HG02571 (cell line): ENCODE measurements around the gene IGFALS.
A peak's percentile ranks its signal among the peaks of the same experiment; 100 is the strongest.

Source experiments
- ATAC-seq: cut with Tn5 transposase; IDR thresholded peaks from one replicate; pipeline ENCODE4 v1.9.1; 2021; ENCODE audit warnings: mild to moderate bottlenecking, moderate library complexity; ENCODE audit not compliant: unreplicated experiment

IGFALS gene

DNA sequence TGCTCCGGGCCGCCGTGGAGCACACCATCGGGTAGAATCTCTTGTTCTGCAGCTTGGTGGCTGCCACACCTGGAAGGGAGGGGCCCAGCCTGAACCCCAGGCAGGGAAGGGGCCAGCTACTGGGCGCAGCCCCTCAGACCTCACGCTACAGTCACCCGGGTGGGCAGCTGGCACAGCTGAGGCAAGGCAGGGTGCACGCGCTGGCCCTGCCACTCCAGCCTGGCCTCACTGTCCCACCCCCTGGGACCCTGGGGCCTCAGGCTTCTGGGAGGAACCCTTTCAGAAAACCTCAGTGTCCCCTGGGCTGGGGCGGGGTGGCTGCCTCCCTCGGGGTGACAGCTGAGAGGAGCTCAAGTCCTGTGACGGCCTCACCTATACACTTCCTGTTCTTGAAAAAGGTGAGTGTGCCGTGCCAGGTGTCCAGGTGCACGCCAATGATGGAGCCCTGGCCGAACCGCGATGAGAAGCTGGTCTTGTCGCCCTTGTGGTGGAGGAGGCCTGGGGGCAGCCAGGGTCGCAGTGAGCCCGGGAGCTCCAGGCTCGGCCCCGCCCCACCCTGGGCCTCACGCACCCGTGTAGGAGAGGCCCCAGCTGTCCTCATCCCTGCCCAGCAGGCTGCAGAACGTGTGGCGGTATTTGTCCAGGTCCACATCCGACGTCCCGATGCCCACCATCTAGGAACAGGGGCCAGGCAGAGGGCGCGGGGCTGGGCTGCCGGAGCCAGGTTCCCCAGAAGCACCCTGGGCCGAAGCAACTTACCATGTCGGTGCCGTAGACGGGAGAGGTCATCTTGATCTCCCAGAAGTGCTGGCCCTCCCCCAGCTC is 15.9 kb downstream of the IGFALS start:
- no peak for ATAC-seq

DNA sequence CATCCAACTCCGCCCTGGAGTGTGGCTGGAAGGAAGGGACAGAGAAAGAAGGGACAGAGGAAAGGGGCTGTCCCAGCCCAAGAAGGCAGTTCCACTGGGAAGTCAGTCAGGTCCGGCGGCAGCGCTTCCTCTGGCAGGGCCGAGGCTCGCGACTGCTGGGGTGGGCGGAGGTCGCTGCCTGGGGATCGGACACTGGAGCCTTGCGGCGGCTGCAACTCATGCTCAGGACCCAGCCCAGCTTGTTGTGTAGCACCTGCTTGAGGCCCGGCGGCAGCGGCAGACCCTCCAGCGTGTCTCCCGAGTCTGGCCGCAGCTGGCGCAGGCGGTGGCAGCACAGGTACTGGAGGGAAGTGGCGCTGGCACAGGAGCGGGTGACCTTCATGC is 16.5 kb downstream of the IGFALS start:
- ATAC-seq, result no peak

DNA sequence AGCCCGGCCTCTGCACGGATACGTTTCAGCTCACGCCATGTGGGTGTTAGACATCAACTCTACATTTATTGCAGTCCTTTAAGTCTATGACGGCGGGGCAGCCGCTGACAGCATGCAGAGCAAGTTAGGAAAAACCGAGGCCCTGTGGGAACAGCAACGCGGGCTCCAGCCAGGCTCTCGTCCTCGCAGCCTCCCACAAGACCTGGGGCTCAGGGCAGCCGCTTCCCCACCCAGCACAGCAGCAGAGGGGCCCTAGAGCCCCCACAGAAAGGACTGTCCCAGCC is 16.9 kb downstream of the IGFALS start:
- no peak for ATAC-seq

DNA sequence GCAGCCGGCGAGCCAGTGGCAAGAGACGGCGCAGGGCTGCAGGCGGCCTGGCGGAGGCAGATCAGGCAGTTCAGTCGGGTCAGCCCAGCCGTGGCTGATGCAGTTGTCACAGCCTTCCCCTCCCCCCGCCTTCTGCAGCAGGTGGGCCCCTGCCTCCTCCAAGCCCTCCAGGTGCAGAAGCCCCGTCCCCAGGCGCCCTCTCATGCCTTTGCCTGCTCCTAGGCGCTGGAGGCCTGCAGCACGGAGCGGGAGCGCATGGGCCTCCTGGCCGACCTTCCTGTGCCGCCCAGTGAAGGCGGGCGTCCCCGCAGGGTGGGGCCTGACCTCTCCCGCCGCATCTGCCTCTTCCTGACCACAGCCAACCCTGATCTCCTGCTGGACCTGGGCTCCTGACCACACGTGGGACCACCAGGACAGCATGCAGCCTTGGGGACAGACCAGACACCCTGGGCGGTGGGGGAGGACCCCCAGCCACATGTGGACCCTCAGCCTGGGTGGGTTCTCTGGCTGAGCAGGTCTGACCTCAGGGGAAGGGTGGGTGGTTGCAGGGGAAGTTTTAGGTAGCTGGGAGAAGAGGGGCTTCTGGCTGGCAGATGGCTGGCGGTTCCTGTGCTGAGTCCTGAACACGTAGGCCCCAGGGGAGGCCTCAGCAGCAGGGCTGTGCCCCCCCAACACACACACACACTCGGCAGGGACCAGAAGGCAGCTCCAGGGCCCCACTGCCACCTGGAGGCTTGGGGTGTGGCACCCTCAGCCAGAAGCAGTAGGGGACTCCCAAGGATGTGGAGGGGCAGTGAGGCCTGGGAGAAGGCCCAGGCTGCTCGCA is 17.4 kb downstream of the IGFALS start:
- ATAC-seq, result no peak

DNA sequence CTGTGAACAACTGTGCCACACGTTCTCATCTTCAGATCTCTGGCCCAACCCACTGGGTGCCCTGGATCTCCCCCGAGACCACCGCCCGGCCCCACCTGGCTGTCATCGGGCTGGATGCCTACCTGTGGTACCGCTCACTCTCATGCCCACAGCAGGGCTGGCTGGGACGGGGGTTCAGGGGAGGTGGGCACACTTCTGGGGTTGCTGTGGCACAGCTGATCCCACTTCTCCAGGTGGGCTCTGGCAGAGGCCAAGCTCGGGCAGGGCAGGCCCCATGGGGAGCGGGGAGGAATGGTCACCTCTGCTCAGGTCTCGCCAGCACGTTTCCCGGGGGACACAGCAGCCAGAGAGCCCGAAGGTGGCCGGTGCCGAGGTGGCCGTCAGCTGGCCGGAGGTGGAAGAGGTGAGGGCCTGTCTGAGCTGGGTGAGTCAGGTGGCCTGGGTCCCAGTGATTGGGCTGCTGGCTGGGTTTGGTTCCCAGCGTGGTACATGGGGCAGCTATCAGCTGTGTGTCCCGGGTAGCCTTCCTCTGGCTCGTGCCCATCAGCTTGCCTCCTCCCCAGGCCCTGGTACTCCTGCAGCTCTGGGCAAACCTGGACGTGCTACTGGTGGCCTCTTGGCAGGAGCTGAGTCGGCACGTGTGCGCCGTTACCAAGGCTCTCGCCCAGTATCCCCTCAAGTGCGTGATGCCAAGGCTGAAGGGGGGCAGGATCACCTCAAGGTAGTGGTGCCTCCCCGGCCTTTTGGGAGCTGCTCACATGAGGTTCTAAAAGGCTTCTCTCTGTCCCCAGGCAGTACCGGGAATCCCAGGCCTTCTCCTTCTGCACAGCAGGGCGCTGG is 18.3 kb downstream of the IGFALS start:
- no peak for ATAC-seq

DNA sequence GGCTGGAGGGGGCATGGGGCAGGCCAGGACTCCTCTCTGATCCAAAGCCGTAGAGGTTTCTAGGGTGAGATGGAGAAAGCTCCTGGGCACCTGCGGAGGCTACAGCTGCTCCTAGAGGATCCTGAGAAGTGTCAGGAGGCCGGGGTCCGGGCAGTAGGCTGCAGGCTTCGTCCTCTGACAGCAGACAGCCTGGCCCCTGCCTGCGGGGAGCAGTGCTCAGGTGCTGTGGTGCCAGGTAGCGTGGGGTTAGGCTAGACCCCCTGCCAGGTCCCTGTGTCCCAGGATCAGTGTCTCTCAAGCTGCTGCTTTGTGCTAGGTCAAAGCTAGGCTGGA is 19.1 kb downstream of the IGFALS start:
- no peak for ATAC-seq

DNA sequence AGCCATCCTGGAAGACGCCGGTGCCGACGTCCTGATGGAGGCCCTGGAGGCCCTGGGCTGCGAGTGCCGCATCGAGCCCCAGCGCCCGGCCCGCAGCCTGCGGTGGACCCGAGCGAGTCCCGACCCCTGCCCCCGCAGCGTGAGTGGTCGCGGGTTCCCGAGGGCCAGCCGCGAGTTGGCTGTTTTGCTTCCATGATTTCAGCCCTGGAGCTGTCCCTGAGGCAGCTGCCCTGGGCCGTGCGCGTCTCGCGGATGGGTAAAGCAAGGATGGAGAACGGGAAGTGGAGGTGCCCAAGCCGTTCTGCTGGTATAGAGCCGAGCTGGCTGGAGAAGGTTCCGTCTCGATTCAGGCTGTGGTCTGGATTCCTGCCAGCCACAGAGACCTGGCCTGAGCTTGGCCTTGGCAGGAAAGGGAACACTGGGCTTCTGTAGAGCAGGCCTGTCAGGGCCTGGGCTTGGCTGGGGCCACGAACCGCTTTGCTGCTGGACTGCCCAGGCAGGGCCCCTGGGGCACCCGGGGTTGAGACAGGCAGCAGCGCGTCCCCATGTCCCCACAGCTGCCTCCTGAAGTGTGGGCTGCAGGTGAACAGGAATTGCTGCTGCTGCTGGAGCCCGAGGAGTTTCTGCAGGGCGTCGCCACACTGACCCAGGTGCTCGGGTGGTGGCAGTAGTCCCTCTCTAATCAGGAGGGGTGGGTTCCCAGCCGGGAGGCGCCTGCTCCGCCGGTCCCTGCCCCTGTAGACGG is 19.6 kb downstream of the IGFALS start:
- ATAC-seq, result no peak

DNA sequence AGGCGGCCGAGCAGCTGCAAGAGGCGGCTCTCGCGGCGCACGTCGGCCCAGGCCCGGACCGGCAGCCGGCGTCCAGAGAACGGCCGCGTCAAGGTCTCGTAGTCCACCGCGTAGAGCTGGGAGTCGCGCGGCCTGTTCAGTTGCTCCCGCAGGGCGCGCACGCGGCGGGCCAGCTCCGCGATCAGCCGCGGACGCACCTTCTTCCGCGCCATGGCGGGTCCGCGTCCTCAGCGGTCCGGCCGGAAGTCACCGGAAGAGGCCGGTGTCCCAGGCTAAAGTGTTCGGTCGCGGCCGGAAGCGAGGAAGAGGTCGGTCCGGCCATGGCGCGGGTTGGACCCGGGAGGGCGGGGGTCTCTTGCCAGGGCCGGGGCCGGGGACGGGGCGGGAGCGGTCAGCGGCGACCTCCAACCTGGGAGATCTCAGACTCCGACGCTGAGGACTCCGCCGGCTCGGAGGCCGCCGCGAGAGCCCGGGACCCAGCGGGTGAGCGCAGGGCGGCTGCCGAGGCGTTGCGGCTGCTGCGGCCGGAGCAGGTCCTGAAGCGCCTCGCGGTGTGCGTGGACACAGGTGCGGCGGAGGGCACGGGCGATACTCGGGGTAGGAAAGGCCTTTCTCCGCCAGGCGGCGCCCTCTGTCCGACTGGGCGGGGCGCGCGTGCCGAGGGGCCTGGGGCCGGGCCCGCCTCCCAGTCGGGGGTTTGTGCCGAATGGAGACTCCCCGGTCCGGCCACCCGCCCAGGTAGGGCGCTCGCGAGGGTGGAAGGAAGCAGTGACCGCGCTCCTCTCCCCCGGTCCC is 20.4 kb downstream of the IGFALS start, which contains the start of gene MRPS34:
TSS of gene MRPS34 (minus strand) at position 227 of the 795 bp plus-strand sequence. CDS start at position 212, 15 bp downstream.
- ATAC-seq, result peak; percentile 35

DNA sequence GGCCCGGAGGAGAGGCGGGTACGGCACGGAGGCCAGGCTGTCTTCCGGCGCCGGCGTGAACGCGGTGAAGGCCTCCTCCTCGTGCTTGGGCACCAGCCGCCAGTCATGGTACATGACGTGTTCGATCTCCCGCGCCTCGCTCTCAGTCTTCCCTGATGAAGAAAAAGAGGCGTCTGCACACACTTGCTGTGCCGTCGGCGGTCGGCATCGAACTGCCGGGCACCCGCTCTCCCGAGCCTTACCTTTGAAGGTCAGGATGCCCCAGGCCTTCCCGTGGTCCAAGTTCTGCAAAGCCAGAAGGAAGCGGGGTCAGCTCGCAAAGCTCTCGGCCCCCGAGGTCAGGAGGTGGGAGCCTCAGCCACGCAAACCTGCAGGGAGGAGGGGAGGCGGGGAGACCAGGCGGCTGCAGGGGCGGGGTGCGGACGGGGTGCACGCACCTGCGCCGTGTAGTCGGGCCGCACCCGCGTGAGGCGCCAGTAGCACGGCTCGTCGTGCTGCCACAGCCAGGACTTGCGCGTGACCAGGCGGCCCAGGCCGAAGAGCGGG is 21.1 kb downstream of the IGFALS start, which contains the start of gene EME2:
TSS of gene EME2 (plus strand) at position 449 of the 546 bp plus-strand sequence. CDS start 418 bp downstream, outside the sequence.
- ATAC-seq, result peak; percentile 1

DNA sequence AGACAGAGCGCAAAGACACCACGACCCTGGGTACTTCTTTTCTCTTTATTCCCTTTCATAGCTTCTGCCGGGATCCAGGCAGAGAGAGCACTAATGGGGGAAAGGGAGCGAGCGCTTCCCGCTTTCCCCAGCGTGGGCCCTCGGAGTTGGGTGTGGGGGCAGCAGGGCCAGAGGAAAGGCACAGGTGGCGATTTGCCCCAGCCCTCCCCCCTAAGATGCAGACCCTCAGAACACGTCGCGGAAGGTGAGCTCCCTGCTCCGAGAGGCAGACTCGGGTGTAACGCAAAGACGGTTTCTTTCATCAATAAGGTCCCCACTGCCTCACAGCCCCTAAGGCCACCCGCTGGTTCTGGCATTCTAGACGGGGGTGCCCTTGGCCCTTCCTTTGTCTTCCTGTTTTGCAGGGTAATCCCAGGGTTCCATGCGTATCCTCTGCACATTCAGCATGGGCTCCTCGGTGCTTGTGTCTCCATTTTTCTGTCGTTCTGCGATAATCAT is 21.6 kb downstream of the IGFALS start:
- no peak for ATAC-seq

DNA sequence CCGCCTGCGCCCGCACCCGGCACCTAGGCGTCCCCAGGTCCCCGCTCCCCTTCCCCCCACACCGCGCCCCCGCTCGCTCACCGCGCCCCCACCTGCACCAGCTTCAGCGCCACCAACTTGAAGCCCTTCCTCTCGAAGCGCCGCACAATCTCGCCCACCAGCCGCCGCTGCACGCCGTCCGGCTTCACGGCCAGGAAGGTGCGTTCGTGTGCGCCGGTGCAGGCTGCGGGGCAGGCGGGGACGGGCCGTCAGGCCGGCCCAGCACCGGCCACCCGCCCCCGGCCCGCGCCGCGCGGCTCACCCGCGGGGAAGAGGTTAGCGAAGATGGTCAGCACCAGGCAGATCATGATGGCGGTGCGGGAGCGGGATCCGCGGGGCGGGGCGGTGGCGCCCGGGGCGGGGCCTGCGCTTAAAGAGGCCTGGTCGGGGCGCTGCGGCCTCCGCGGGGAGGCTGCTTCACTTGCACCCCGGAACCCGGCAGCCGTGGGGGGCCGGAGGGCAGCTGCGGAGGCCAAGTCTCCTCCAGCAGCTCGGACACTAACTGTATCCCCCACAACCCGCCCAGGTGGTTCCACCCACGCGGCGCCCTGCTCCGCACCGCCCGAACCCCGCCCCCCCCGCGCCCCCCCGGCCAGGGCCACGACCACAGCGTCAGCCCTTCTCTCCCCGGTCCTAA is 22.2 kb downstream of the IGFALS start, which contains the start of gene NME3:
TSS of gene NME3 (minus strand) at position 356 of the 676 bp plus-strand sequence. CDS start at position 347, 9 bp downstream.
- ATAC-seq, result no peak

DNA sequence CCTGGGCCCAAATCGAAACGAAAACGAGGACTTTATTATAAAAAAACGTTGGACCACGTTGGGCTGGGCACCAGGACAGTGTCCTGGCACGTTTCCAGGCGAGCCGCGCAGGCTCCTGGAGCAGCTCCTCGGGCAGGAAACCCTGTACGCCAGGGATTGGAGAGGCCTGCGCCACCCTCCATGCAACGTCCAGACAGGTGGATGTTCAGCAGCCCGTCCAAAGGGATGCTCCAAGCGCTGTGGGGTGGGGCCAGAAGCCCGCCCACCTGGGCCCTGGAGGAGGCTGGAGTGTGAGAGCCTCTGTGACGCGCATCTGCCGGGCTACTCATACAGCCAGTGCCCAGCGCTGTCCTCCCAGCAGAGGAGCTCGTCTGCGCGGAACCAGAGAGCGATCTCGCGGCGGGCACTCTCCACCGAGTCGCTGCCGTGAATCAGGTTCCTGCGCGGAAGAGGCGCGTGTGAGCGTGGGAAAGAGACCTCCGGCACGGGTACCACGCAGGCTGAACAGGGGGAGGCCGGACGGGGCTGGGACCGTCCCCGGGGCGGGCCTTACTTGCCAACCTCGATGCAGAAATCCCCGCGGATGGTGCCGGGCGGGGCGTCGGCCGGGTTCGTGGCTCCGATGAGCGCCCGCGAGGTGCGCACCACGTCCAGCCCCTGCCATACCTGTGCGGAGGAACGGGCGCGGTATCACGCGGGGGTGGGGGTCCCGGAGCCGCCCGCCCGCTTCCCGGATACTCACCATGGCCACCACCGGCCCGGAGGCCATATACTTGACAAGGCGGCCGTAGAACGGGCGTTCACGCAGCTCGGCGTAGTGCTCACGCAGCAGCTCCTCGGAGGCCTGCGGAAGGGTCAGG is 22.9 kb downstream of the IGFALS start:
- ATAC-seq, result no peak

DNA sequence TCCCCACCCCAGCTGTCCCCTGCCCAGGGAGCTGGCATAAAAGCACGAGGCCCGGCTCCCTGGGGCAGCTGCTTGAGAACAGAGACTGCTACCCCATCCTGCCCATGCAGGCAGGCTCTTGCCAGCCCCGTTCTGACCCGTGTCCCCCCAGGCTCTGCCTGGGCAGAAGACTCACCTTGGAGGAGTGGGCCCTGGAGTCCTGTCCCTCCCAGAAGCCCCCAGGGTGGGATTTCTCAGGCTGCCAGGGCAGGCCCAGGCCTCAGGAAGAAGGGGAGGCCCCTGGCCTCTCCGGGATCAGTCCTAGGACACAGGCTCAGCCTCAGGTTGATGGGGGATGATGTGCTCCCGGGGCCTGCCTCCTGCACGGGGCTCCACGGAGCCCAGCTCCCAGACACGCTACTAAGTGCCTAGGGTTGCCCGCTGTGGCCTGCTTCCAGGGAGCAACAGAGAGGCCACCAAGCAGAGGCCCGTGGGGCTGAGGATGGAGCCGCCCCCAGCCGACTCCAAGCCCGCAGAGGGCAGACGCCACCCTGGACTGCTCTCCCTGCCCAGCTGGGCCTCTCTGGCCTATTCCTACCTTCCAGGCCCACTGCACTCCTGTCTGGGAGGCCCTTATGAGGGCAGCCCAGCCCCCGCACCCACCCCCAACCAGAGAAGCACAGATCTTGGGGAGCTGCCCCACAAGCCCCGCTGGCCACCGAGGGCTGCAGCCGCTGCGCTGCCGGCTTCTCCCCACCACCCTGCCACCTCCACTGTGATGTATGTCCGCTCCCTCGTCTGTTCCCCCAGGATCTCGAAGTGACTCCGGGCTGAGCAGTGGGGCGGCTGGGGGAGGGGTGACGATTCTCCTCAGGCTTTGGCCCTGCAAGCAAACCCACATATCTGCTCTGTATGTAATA is 23.9 kb downstream of the IGFALS start:
- ATAC-seq, result no peak

DNA sequence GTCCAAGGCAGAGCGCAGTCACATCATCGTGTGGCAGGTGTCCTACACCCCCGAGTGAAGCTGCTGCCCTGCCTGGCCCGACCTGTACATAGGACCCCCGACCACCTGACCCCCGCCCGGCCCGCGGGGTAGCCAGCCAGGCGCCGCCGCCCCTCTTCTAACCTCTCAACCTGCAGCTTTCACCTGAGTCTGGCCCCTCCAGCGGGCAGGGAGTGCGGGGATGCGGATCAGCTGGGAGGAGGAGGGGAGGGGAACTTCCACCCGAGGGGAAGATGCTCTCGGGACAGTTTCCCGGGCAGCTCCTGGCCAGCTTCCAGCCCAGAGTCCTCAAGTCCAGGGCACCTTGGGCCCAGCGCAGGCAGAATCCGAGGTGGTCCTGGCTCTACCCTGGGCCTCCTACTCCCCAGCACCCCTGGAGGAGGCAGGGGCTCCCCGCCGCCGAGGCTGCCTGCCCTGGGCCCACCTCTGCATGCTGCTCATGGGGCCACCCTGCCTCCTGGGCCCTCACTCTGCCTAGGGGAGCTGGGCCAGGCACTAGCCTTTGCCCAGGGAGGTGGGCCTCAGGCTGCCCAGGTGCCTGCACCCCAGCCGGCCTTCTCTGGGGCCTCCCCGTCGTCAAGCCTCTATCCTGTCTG is 24.6 kb downstream of the IGFALS start:
- ATAC-seq, result no peak

DNA sequence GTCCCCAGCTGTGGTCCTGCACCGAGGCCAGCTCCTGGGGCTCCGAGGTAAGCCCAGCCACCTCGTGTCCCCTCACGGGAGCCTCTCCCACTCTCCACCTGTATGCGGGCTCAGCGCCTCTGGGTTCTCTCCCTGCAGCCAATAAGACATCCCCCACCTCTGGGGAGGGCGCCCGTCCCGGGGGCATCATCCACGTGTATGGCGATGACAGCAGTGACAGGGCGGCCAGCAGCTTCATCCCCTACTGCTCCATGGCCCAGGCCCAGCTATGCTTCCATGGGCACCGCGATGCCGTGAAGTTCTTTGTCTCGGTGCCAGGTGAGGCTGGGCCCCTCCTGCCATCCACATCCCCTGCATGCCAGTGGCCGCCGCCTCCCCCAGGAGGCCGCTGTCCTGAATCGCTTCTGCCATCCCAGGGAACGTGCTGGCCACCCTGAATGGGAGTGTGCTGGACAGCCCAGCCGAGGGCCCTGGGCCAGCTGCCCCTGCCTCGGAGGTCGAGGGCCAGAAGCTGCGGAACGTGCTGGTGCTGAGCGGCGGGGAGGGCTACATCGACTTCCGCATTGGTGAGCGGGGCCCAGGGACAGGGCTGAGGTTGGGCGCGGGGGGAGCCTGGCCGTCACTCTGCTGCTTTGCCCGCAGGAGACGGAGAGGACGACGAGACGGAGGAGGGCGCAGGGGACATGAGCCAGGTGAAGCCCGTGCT is 25.3 kb downstream of the IGFALS start:
- no peak for ATAC-seq
